ENCODE measurements around the gene SERINC5. TPM values are rescaled to one million over a fixed set of nuclear protein-coding genes. Genes with fewer than 3 reads are reported as not detected.

Gene SERINC5
- total RNA-seq, 2 experiments from 2014 or later = 115 to 123 TPM

DNA sequence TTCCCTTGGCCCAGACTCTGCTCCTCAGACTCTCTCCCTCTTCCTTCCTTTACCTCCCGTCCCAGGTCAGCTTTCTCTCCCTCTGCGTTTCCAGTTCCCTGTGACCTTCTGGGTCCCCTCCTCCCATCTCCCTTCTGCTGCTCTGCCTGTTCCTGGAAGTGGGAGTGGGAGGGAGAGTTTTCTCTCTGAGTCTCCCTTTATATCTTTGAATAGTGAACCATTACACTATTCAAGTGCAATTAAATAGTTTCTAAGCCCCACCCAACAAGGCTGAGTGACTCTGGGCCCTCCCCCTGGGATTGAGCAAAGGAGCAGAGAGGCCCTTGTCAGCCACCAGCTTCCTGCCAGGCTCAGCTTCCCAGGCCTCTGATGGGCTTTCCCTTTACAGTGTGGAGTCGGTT lies 185.9 kb downstream of the SERINC5 start:
- CTCF ChIA-PET = no interaction called here
- H3K9me3 Mint-ChIP-seq = no peaks in the 10 kb centered on the region
- TF ChIP-seq, protein P1, sequence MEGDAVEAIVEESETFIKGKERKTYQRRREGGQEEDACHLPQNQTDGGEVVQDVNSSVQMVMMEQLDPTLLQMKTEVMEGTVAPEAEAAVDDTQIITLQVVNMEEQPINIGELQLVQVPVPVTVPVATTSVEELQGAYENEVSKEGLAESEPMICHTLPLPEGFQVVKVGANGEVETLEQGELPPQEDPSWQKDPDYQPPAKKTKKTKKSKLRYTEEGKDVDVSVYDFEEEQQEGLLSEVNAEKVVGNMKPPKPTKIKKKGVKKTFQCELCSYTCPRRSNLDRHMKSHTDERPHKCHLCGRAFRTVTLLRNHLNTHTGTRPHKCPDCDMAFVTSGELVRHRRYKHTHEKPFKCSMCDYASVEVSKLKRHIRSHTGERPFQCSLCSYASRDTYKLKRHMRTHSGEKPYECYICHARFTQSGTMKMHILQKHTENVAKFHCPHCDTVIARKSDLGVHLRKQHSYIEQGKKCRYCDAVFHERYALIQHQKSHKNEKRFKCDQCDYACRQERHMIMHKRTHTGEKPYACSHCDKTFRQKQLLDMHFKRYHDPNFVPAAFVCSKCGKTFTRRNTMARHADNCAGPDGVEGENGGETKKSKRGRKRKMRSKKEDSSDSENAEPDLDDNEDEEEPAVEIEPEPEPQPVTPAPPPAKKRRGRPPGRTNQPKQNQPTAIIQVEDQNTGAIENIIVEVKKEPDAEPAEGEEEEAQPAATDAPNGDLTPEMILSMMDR (IDR thresholded peaks at IDR 0.05) = no peak
- intact Hi-C loops (cut with DNase I, micrococcal nuclease) = no loop called here
- ATAC-seq (ENCODE audit: poor library complexity) (no peak), DNase-seq (no peak)
- no peak overlapping the region for H3K27ac Mint-ChIP-seq
- H3K4me3 Mint-ChIP-seq = no peak overlapping the region
- POLR2A ChIA-PET = no interaction called here
- no peaks in the 10 kb centered on the region for H3K27me3 ChIP-seq (ENCODE audit: control insufficient read depth in 1 of 2, insufficient read depth in 2 of 2, low read length in 2 of 2)
- H3K27ac ChIP-seq (ENCODE audit: low read depth in 1 of 2, low read length in 2 of 2) = no peak overlapping the region
- H3K4me3 ChIP-seq (ENCODE audit: low read length) = no peak overlapping the region
- H3K9me3 ChIP-seq (ENCODE audit: control insufficient read depth in 1 of 2, insufficient read depth in 1 of 2, low read length in 2 of 2) = no peaks in the 10 kb centered on the region
- no peaks in the 10 kb centered on the region for H3K36me3 ChIP-seq (ENCODE audit: insufficient read depth, low read length)
- peaks cover 24% of the 10 kb centered on the region for H3K36me3 Mint-ChIP-seq (ENCODE audit: low read depth)
- no peaks in the 10 kb centered on the region for H3K4me1 ChIP-seq (ENCODE audit: insufficient read depth, low read length)
- no peaks in the 10 kb centered on the region for H3K27me3 Mint-ChIP-seq
- H3K4me1 Mint-ChIP-seq (ENCODE audit: low read depth) = no peaks in the 10 kb centered on the region

DNA sequence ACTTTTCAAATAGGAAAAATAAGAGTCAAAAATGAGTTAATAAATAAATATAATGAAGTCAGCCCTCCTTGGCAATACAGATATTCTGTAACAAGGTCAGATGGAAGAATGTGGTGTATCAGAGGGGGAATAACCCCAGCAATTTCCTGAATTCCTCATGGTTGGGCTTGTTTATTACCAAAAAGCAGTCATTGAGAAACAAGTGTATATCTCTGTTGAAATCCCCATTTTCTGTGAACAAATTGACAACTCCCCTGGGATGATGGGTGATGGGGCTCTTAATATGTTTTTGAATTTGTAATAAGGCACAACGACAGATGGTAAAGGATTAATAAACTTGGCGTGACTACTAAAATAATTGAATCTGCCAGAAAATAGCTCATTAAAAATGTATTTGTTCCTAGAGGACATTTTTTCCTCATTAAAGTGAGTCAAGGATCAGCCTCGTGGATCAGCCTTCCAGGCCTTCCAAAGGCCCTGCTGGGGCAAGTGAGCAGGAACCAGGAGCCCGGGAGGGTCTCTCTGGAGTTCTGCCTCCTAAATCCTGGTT lies 186.5 kb downstream of the SERINC5 start:
- ChIA-PET POLR2A (no interaction called here), CTCF (no interaction called here)
- H3K27me3 ChIP-seq (ENCODE audit: control insufficient read depth in 1 of 2, insufficient read depth in 2 of 2, low read length in 2 of 2) = no peaks in the 10 kb centered on the region
- no peaks in the 10 kb centered on the region for H3K36me3 ChIP-seq (ENCODE audit: insufficient read depth, low read length)
- Mint-ChIP-seq H3K36me3 (ENCODE audit: low read depth) (peaks cover 27% of the 10 kb centered on the region), H3K9me3 (no peaks in the 10 kb centered on the region), H3K4me3 (no peak overlapping the region), H3K27me3 (no peaks in the 10 kb centered on the region), H3K4me1 (ENCODE audit: low read depth) (no peaks in the 10 kb centered on the region), H3K27ac (no peak overlapping the region)
- no peak overlapping the region for H3K27ac ChIP-seq (ENCODE audit: low read depth in 1 of 2, low read length in 2 of 2)
- TF ChIP-seq, protein P1 (IDR thresholded peaks at IDR 0.05) = no peak
- H3K4me1 ChIP-seq (ENCODE audit: insufficient read depth, low read length) = no peaks in the 10 kb centered on the region
- no peak for DNase-seq
- no peaks in the 10 kb centered on the region for H3K9me3 ChIP-seq (ENCODE audit: control insufficient read depth in 1 of 2, insufficient read depth in 1 of 2, low read length in 2 of 2)
- ATAC-seq (ENCODE audit: poor library complexity) = no peak
- intact Hi-C loops (cut with DNase I, micrococcal nuclease) = no loop called here
- no peak overlapping the region for H3K4me3 ChIP-seq (ENCODE audit: low read length)

DNA sequence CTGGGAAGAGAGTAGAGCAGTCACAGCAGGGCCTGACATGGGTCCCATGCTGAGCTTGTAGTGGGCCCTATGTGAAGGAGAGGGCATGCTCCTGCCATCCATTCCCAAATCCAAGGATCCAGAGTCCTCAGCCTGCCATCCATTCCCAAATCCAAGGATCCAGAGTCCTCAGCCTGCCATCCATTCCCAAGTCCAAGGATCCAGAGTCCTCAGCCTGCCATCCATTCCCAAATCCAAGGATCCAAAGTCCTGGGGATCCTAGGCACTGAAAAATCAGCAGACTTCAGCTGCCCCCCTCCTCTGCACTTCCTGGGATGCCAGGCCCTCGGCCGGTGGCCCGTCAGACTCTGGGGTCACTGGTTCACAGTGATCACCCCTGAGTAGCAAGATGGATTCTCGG lies 187.1 kb downstream of the SERINC5 start:
- ChIA-PET CTCF (no interaction called here), POLR2A (no interaction called here)
- Histone ChIP-seq H3K27ac (ENCODE audit: low read depth in 1 of 2, low read length in 2 of 2) (no peak overlapping the region), H3K36me3 (ENCODE audit: insufficient read depth, low read length) (no peaks in the 10 kb centered on the region), H3K4me1 (ENCODE audit: insufficient read depth, low read length) (no peaks in the 10 kb centered on the region), H3K4me3 (ENCODE audit: low read length) (no peak overlapping the region), H3K27me3 (ENCODE audit: control insufficient read depth in 1 of 2, insufficient read depth in 2 of 2, low read length in 2 of 2) (no peaks in the 10 kb centered on the region), H3K9me3 (ENCODE audit: control insufficient read depth in 1 of 2, insufficient read depth in 1 of 2, low read length in 2 of 2) (no peaks in the 10 kb centered on the region)
- ATAC-seq (ENCODE audit: poor library complexity) (no peak), DNase-seq (no peak)
- intact Hi-C loops (cut with DNase I, micrococcal nuclease) = no loop called here
- H3K4me3 Mint-ChIP-seq = no peak overlapping the region
- TF ChIP-seq, protein P1 (IDR thresholded peaks at IDR 0.05) = no peak
- H3K9me3 Mint-ChIP-seq = no peaks in the 10 kb centered on the region
- H3K4me1 Mint-ChIP-seq (ENCODE audit: low read depth) = no peaks in the 10 kb centered on the region
- peaks cover 28% of the 10 kb centered on the region for H3K36me3 Mint-ChIP-seq (ENCODE audit: low read depth)
- no peaks in the 10 kb centered on the region for H3K27me3 Mint-ChIP-seq
- no peak overlapping the region for H3K27ac Mint-ChIP-seq

Data from CD4-positive, alpha-beta T cell (primary cell).